SH-SY5Y (cell line): ENCODE measurements around the gene ZNF526.

Experiments
- GATA2 ChIP-seq: IDR thresholded peaks from 2 replicates; pipeline ENCODE4 v1.6.1; 2011; ENCODE audit warnings: mild to moderate bottlenecking, low read depth, low read length
- GATA3 ChIP-seq: IDR thresholded peaks from 2 replicates; pipeline ENCODE4 v1.6.1; 2011; ENCODE audit warnings: low read depth, mild to moderate bottlenecking, low read length, moderate library complexity

- TF ChIP-seq GATA2 (no peak; the same call in 1 of the 2 replicates), GATA3 (no peak)
Observed at GRCh38 chr19:42244347-42245220, 24.5 kb downstream of the ZNF526 start.
